HUES6 (cell line): Measurements from ENCODE around the gene MAGI1.

Experiments used
- H3K27ac ChIP-seq: 2 replicates; pipeline ENCODE4 v1.7.0; 2013; ENCODE audit warnings: low read depth, mild to moderate bottlenecking, low read length, inconsistent platforms
- H3K27me3 ChIP-seq: 2 replicates; pipeline ENCODE4 v1.6.1; 2013; ENCODE audit warnings: low read length; ENCODE audit not compliant: control insufficient read depth, insufficient read depth
- H3K36me3 ChIP-seq: 2 replicates; pipeline ENCODE4 v1.6.1; 2013; ENCODE audit warnings: low read length; ENCODE audit not compliant: control insufficient read depth, insufficient read depth
- H3K4me1 ChIP-seq: 2 replicates; pipeline ENCODE4 v1.6.1; 2013; ENCODE audit warnings: low read length; ENCODE audit not compliant: control insufficient read depth, insufficient read depth
- H3K4me3 ChIP-seq: 2 replicates; pipeline ENCODE4 v1.5.1; 2013; ENCODE audit warnings: low read depth, low read length
- H3K9ac ChIP-seq: one replicate; pipeline ENCODE4 v1.6.1; 2013; ENCODE audit warnings: mild to moderate bottlenecking, low read length
- H3K9me3 ChIP-seq: 2 replicates; pipeline ENCODE4 v1.6.1; 2013; ENCODE audit warnings: low read depth, low read length; ENCODE audit not compliant: control insufficient read depth, insufficient read depth

MAGI1 gene

GRCh38 chr3:65449841-65450428, 588.8 kb downstream of the MAGI1 start:
- Histone ChIP-seq H3K9me3 (no peaks in the 10 kb centered on the region), H3K27me3 (no peaks in the 10 kb centered on the region), H3K9ac (no peak overlapping the region), H3K4me3 (no peak overlapping the region), H3K4me1 (peaks cover 7% of the 10 kb centered on the region; the same call in 1 of the 2 replicates), H3K36me3 (no peaks in the 10 kb centered on the region; the same call in 1 of the 2 replicates), H3K27ac (no peak overlapping the region)

GRCh38 chr3:65448120-65448519, 590.6 kb downstream of the MAGI1 start:
- Histone ChIP-seq H3K9me3 (no peaks in the 10 kb centered on the region), H3K4me3 (no peak overlapping the region), H3K4me1 (peaks cover 12% of the 10 kb centered on the region), H3K27me3 (no peaks in the 10 kb centered on the region), H3K9ac (no peak overlapping the region), H3K36me3 (no peaks in the 10 kb centered on the region; the same call in 1 of the 2 replicates), H3K27ac (no peak overlapping the region)

- H3K4me1 ChIP-seq: peaks cover 12% of the 10 kb centered on the region
- no peaks in the 10 kb centered on the region for H3K36me3 ChIP-seq
- no peak overlapping the region for H3K4me3 ChIP-seq
- H3K9ac ChIP-seq: no peak overlapping the region
- no peaks in the 10 kb centered on the region for H3K9me3 ChIP-seq
- no peak overlapping the region for H3K27ac ChIP-seq
- H3K27me3 ChIP-seq: no peaks in the 10 kb centered on the region
Observed at GRCh38 chr3:65445573-65446169, 593.0 kb downstream of the MAGI1 start.

- Histone ChIP-seq H3K4me3 (no peak overlapping the region), H3K27me3 (no peaks in the 10 kb centered on the region), H3K36me3 (no peaks in the 10 kb centered on the region), H3K9me3 (no peaks in the 10 kb centered on the region), H3K4me1 (peaks cover 5% of the 10 kb centered on the region; the same call in 1 of the 2 replicates), H3K27ac (no peak overlapping the region), H3K9ac (no peak overlapping the region)
Observed at GRCh38 chr3:65444447-65444815, 594.3 kb downstream of the MAGI1 start.

- Histone ChIP-seq H3K4me3 (no peak overlapping the region), H3K27ac (no peak overlapping the region), H3K4me1 (peaks cover 5% of the 10 kb centered on the region; the same call in 1 of the 2 replicates), H3K36me3 (no peaks in the 10 kb centered on the region), H3K9ac (no peak overlapping the region), H3K9me3 (no peaks in the 10 kb centered on the region), H3K27me3 (no peaks in the 10 kb centered on the region)
Observed at GRCh38 chr3:65443739-65444446, 594.8 kb downstream of the MAGI1 start.

- H3K9ac ChIP-seq: no peak overlapping the region
- peaks cover 31% of the 10 kb centered on the region for H3K36me3 ChIP-seq
- H3K4me3 ChIP-seq: no peak overlapping the region
- no peaks in the 10 kb centered on the region for H3K9me3 ChIP-seq
- H3K4me1 ChIP-seq: peaks cover 5% of the 10 kb centered on the region; the same call in 1 of the 2 replicates
- no peaks in the 10 kb centered on the region for H3K27me3 ChIP-seq
- H3K27ac ChIP-seq: no peak overlapping the region
Observed at GRCh38 chr3:65439641-65440284, 599.0 kb downstream of the MAGI1 start.

GRCh38 chr3:65438612-65439011, 600.1 kb downstream of the MAGI1 start:
- Histone ChIP-seq H3K9ac (no peak overlapping the region), H3K4me3 (no peak overlapping the region), H3K4me1 (no peaks in the 10 kb centered on the region; the same call in 1 of the 2 replicates), H3K27ac (no peak overlapping the region), H3K9me3 (no peaks in the 10 kb centered on the region), H3K27me3 (no peaks in the 10 kb centered on the region), H3K36me3 (peaks cover 40% of the 10 kb centered on the region)

GRCh38 chr3:65438096-65438495, 600.6 kb downstream of the MAGI1 start:
- H3K9me3 ChIP-seq: no peaks in the 10 kb centered on the region
- H3K4me1 ChIP-seq: no peaks in the 10 kb centered on the region; the same call in 1 of the 2 replicates
- no peak overlapping the region for H3K9ac ChIP-seq
- no peak overlapping the region for H3K27ac ChIP-seq
- peaks cover 40% of the 10 kb centered on the region for H3K36me3 ChIP-seq
- H3K27me3 ChIP-seq: no peaks in the 10 kb centered on the region
- no peak overlapping the region for H3K4me3 ChIP-seq

GRCh38 chr3:65436580-65436979, 602.1 kb downstream of the MAGI1 start:
- Histone ChIP-seq H3K4me1 (no peaks in the 10 kb centered on the region; the same call in 1 of the 2 replicates), H3K9me3 (no peaks in the 10 kb centered on the region), H3K36me3 (peaks cover 43% of the 10 kb centered on the region)

GRCh38 chr3:65433480-65433879, 605.2 kb downstream of the MAGI1 start:
- Histone ChIP-seq H3K9ac (no peak overlapping the region), H3K9me3 (no peaks in the 10 kb centered on the region), H3K27ac (no peak overlapping the region), H3K27me3 (no peaks in the 10 kb centered on the region), H3K4me3 (no peak overlapping the region), H3K4me1 (no peaks in the 10 kb centered on the region), H3K36me3 (peaks cover 61% of the 10 kb centered on the region)

More at GRCh38 chr3:65436580-65436979, 602.1 kb downstream of the MAGI1 start:
- no peak overlapping the region for H3K4me3 ChIP-seq
- no peaks in the 10 kb centered on the region for H3K27me3 ChIP-seq
- H3K27ac ChIP-seq: no peak overlapping the region
- H3K9ac ChIP-seq: no peak overlapping the region
